Mesodermal cell (in vitro differentiated cells): ENCODE measurements around the gene TMPRSS7.
"Not testable (repeated sequence)": the region's sequence is repeated elsewhere in the genome, so short reads cannot be mapped to it uniquely, and the experiment has no call there.

ENCODE experiments used
- H3K27ac ChIP-seq: 2 replicates; pipeline ENCODE4 v1.7.0; 2013; ENCODE audit warnings: mild to moderate bottlenecking, low read depth, low read length, moderate library complexity; ENCODE audit not compliant: severe bottlenecking
- H3K36me3 ChIP-seq: 2 replicates; pipeline ENCODE4 v1.7.1; 2013; ENCODE audit warnings: mild to moderate bottlenecking, low read length, moderate library complexity; ENCODE audit not compliant: control insufficient read depth, insufficient read depth
- H3K4me1 ChIP-seq: one replicate; pipeline ENCODE4 v1.7.1; 2013; ENCODE audit warnings: mild to moderate bottlenecking, low read length; ENCODE audit not compliant: insufficient read depth, control insufficient read depth, poor library complexity, severe bottlenecking
- H3K4me3 ChIP-seq: 2 replicates; pipeline ENCODE4 v1.7.0; 2013; ENCODE audit warnings: low read length, control low read depth, mild to moderate bottlenecking; ENCODE audit not compliant: insufficient read depth, poor library complexity, severe bottlenecking; ENCODE audit errors: extremely low read depth
- H3K9me3 ChIP-seq: 2 replicates; pipeline ENCODE4 v1.7.1; 2013; ENCODE audit warnings: mild to moderate bottlenecking, low read length, moderate library complexity; ENCODE audit not compliant: control insufficient read depth
- WGBS, 2 experiments: methylation state at CpG; one replicate each; pipeline ENCODE4 v1.1.5; 2013; ENCODE audit warnings: missing lambda C conversion rate in 2 of 2; ENCODE audit not compliant: insufficient coverage in 2 of 2; 5-methylcytosine and 5-hydroxymethylcytosine counted together

Gene TMPRSS7

DNA sequence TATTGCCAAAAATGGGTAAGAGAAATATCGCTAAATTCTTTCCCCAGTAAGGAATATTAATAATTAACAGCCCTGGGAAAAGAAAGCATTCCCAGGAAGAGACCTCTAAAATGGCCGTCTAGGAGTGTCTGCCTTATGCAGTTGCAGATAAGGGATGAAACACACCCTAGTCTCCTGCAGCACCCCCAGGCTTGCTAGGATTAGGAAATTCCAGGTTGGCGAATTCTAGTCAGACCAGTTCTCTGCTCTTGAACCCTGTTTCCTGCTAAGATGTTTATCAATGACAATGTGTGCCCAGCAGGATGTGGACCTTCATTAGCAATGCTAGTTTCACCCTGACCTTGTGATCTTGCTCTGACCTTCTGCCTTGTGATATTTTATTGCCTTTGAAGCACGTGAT is 2.7 kb downstream of the TMPRSS7 start:
- 71 to 78% methylated on average over 1 of the region's 4 CpGs for whole genome bisulfite sequencing, 2 experiments
- not testable (repeated sequence) for H3K4me1 ChIP-seq, H3K27ac ChIP-seq, H3K9me3 ChIP-seq, H3K4me3 ChIP-seq, H3K36me3 ChIP-seq

DNA sequence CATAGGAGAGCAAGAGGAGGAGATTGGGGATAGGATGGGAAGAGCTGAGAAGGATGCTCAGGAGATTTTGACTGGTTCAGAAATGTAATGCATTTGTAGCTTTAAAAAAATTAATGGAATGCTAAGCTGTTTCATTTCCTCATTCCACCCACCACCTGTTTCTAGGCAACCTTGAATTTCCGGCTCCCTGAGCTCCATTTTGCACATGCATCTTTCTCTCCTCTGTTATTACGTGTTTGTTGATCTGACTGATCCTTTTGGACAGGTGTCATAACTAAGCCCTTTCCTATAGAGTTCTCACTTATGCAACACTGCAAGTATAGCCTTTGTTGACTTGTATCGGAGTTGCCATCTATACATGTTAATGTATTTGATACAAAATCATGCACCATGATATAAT is 4.3 kb downstream of the TMPRSS7 start:
- no peaks in the 10 kb centered on the region for H3K36me3 ChIP-seq
- no peak overlapping the region for H3K27ac ChIP-seq
- peaks cover 4% of the 10 kb centered on the region for H3K9me3 ChIP-seq
- H3K4me1 ChIP-seq = no peaks in the 10 kb centered on the region
- H3K4me3 ChIP-seq = no peak overlapping the region
- WGBS, 2 experiments = 94 to 95% methylated on average over 2 of the region's 3 CpGs

DNA sequence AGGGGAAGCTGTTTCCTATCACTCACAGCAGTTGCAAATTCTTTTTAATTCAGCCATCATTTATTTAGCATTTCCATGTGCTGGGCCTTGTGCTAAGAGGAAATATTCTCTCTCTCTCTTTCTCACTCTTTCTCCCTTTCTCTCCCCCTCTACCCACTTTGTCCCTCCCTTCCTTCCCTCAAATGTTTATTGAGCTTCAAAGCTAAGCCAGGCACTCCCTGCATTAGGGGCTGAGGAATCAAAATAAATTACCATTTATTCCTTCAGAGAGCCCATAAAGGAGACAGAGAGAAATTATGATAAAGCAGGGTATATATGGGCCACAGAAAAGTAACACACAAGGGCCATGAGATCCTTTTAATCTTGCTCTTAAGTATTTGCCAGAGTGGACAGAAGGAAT is 6.8 kb downstream of the TMPRSS7 start:
- Histone ChIP-seq H3K36me3 (no peaks in the 10 kb centered on the region), H3K4me3 (no peak overlapping the region), H3K27ac (no peak overlapping the region), H3K9me3 (peaks cover 4% of the 10 kb centered on the region), H3K4me1 (no peaks in the 10 kb centered on the region)

DNA sequence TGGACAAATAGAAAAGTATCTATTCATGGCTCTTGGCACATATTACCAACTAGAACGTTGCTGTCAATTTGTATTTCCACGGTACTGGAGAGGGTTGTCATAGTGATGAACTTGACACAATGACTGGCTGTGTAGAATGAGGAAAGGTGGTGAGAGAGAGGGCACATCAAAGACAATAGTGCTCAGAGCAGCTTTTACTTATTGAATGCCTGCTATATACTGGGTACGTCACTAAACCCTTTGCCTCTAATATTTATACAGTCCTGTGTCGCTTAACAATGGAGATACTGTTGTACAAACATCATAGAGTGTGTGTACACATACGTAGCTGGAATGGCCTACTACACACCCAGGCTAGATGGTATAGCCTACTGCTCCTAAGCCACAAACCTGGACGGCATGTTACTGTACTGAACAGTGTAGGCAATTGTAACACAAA is 8.3 kb downstream of the TMPRSS7 start:
- WGBS, 2 experiments = 55 to 82% methylated on average over 2 of the region's 6 CpGs
- H3K27ac ChIP-seq = no peak overlapping the region

DNA sequence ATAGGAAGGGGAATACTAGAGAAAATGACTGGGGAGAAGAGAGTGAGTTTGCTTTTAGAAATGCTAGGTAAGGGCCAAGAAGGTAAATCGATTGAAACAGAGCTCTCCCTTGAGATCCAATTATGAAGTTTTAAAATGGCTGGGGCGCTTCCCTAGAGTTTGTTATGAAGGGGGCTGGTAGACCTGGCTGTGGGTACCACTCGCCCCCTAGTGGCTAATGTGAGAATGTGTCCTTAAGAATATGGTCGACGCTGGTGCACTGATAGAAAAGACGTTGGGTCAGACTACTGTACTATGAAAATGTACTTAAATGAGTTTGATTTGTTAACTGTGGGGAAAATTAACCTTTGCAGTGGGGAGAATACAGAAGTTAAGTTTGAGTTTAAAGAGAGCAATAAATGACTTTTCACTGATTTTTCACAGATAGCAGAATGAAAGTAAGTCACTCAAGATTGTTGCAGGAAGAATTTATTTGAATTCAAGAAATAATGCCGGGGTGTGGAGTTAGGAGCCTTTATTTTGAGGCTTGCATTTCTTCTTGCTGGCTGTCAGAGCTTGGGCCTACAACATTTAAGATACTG is 9.2 kb downstream of the TMPRSS7 start:
- Histone ChIP-seq H3K9me3 (no peaks in the 10 kb centered on the region), H3K4me3 (no peak overlapping the region), H3K27ac (no peak overlapping the region), H3K4me1 (no peaks in the 10 kb centered on the region), H3K36me3 (no peaks in the 10 kb centered on the region)
- WGBS, 2 experiments = 4 to 10% methylated on average over 6 of the region's 7 CpGs

More for the DNA sequence above, 8.3 kb downstream of the TMPRSS7 start:
- H3K9me3 ChIP-seq = no peaks in the 10 kb centered on the region
- H3K36me3 ChIP-seq = no peaks in the 10 kb centered on the region
- no peak overlapping the region for H3K4me3 ChIP-seq
- no peaks in the 10 kb centered on the region for H3K4me1 ChIP-seq

DNA sequence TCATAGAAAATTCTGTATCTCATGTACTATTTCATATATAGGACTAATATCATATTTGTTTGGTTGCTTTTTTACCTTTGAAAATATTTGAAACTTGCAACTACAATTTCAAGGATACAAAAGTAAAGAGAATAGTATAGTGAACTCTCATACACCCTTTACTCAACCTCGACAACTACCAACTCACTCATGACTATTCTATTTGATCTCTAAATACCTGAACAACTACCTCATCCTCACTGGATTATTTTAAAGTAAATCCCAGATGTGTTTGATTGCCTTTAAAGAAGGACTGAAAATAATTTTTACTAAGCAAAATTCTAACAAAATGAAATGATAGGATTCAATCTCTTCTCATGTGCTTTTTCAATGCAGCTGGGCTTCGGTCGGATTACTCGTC is 12.1 kb downstream of the TMPRSS7 start:
- Histone ChIP-seq H3K4me1 (no peaks in the 10 kb centered on the region), H3K36me3 (no peaks in the 10 kb centered on the region), H3K9me3 (no peaks in the 10 kb centered on the region), H3K4me3 (no peak overlapping the region), H3K27ac (no peak overlapping the region)
- WGBS, 2 experiments = no CpG with 5 or more reads among the region's 4 CpGs

DNA sequence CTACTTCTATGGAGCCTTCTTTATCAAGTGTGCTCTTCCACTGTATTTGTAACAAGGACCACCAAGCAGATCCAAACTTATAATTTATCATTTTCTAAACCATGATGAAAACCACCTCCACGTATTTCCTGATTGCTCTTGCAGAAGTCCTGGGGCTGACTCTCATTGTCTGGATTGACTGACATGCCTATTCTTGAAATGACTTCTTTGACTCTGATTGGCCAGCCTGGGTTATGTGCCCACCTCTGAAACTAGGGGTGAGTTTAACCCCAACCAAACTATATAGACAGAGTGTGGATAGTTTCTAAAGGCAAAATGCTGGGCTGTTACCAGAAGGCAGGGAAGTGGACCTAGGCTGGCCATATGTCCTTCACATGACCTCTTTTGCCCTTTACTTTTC is 12.7 kb downstream of the TMPRSS7 start:
- Histone ChIP-seq H3K9me3 (no peaks in the 10 kb centered on the region), H3K4me1 (peaks cover 1% of the 10 kb centered on the region), H3K4me3 (no peak overlapping the region), H3K27ac (no peak overlapping the region), H3K36me3 (no peaks in the 10 kb centered on the region)
- WGBS, 2 experiments = 88 to 100% methylated on average over 1 of the region's 1 CpG

DNA sequence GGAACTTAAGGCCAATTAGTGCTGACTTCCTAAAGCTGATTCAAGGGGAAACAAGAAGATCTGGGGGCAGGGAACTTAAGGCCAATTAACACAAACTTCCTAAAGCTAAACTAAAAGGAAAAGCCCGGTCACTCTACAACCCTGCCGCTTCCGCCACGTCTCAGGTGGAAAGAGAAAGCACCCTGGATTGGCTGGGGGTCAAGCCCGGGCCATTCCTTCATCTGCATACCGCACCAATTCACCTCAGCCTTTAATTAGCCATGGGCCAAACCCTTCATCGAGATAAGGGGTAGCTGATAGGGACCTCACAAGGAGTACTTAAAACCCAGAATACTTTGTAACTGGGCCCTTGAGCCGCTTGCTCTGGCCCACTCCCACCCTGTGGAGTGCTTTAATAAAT is 14.4 kb downstream of the TMPRSS7 start:
- peaks cover 18% of the 10 kb centered on the region for H3K4me1 ChIP-seq
- H3K4me3 ChIP-seq = no peak overlapping the region
- H3K36me3 ChIP-seq = no peaks in the 10 kb centered on the region
- H3K27ac ChIP-seq = no peak overlapping the region
- H3K9me3 ChIP-seq = no peaks in the 10 kb centered on the region
- WGBS, 2 experiments = 48 to 77% methylated on average over 5 to 8 of the region's 8 CpGs

DNA sequence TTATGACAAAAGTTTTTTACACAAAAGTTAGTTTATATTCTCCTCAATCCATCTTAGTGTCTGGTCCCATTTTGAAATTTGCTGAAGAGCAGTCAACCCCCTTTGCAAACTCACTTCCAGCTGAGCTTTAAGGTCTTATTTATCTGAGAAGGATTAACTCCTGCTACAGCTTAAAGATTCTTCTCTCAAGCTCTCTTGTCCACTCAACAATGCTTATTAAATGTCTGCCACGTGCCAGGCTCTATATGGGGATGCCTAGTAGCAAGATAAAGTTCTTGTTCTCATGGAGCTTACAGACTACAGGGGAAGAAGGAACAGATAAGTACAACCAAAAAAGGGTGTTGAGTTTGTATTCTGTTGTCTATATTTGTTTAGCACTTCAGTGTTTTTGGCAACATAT is 18.7 kb downstream of the TMPRSS7 start:
- H3K4me1 ChIP-seq = peaks cover 18% of the 10 kb centered on the region
- H3K9me3 ChIP-seq = no peaks in the 10 kb centered on the region
- WGBS, 2 experiments = no CpG with 5 or more reads among the region's 1 CpG
- peak overlapping the region; percentile 51 for H3K27ac ChIP-seq
- H3K36me3 ChIP-seq = no peaks in the 10 kb centered on the region
- H3K4me3 ChIP-seq = no peak overlapping the region

DNA sequence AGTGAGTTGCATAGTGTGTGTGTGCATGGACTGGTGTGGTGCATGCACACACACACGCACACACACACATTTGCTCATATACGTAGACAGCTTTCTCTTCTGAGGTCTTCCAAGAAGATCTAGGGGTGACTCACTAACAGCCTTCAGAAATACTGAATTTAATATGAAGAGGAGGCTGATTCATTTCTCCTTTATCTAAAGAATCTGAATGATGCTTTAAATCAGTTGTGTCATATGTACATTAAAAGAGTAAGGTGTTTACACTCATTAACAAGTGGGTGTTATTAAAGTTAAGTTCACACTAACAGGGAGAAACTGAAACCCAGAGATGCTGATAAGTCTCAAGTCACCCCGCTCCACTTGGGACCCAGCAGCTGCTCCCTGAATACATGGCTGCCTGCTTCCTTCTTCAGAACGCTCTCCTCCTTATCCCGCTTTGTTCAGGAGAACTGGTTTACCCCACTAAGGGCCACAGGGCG is 22.0 kb downstream of the TMPRSS7 start:
- H3K9me3 ChIP-seq = no peaks in the 10 kb centered on the region
- H3K4me1 ChIP-seq = peaks cover 18% of the 10 kb centered on the region
- no peaks in the 10 kb centered on the region for H3K36me3 ChIP-seq
- H3K27ac ChIP-seq = no peak overlapping the region
- WGBS, 2 experiments = 86% methylated on average over 1 of the region's 6 CpGs; no CpG with 5 or more reads in 1 of the 2 experiments
- H3K4me3 ChIP-seq = no peak overlapping the region

DNA sequence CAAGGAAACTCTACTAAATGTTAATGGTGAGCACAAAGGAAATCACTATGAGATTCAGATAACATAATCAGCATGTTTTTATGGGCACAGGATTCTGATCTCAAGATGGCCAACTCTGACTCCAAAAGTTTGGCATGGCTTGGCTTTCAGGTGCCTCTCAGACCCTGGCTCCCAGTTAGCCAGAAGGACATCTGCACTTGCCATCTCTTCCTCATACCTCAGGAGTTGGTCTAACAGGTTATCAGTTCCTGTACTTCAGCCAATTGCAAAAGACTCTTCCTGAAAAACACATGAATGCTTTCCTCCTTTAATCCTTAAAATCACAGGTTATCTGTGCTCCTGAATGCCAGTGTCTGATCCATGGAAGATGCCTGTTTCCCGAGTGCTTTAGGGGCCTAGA is 25.0 kb downstream of the TMPRSS7 start:
- Histone ChIP-seq H3K4me3 (no peak overlapping the region), H3K4me1 (no peaks in the 10 kb centered on the region), H3K27ac (no peak overlapping the region), H3K36me3 (no peaks in the 10 kb centered on the region), H3K9me3 (no peaks in the 10 kb centered on the region)
- WGBS, 2 experiments = 78 to 90% methylated on average over 1 of the region's 1 CpG
